NK-92 (cell line): ENCODE measurements around the gene CALCOCO2.
"Not testable (repeated sequence)": the region's sequence is repeated elsewhere in the genome, so short reads cannot be mapped to it uniquely, and the experiment has no call there.

Experiments used
- DNase-seq: peaks from one replicate; lab custom pipeline; 2025; ENCODE audit not compliant: unreplicated experiment; lab: John Stamatoyannopoulos, UW

CALCOCO2 gene

DNA sequence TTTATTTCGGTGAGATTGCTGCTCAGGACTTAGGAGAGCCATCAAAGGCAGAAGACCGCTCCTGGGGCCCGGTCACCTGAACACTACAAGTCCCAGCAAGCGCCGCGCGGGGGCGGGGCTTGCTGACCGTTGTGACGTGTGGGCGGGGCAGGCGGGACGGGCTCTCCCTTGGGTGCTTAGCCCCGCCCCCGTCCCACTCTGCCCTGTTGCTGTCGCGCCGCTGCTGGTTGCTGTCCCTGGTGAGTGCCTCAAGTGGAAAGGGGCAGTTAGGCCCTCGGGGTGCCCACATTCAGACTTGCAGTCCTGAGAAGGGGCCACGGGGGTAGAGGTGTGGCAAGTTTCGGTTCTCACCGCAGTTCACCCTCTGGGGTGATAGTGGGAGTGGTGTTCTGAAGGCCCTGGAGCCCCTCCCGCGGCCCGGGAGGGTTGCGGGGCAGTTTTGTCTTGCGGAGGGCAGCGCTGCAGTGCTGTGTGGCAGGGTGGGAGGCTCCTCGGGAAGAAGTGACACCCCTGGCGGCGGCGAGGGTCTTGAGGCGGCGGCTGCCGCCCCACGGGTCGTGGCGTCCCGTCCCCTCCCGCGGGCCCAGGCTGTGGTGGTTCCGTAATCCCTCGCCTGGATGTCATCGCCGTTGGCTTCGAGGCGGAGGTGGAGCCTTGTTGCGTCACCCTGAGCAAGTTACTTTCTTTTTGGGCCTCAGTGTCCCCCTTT is at the start of gene CALCOCO2:
Gene CALCOCO2, plus strand, starts transcription at position 196 of the 709 bp plus-strand sequence. CDS start 10,673 bp downstream, outside the sequence.
- DNase-seq, result peak; percentile 27

- no peak for DNase-seq
Measured at GRCh38 chr17:48787828-48788227, 43.0 kb upstream of the CALCOCO2 start.

DNA sequence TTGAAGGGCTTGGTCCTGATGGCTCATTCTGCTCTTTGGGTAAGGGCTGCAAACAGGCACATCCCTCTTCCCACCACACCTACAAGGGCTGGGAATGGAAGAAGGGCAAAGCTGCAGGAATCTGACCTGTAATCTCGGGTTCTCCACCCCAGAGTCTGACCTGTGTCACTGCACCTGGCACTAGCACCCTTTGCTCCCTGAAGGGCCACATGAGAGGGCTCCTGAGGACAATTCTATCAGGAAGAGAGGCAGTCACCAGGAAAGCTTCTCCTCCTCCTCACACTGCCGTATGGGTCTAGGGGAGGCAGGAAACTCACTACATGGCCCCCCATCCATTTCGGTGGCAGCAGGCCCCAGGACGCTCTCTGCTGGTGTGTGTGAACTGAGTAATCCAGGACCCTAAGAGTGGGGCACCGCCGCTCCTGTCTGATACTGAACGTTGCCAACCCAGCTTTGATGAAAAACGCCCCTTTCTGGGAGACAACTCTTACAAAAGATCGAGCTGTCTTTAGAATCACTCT is 40.2 kb upstream of the CALCOCO2 start:
- no peak for DNase-seq

- no peak for DNase-seq
Measured at GRCh38 chr17:48791128-48792032, 39.5 kb upstream of the CALCOCO2 start.

- no peak for DNase-seq
Measured at GRCh38 chr17:48792033-48792798, 38.6 kb upstream of the CALCOCO2 start.

GRCh38 chr17:48795444-48796162 is 35.2 kb upstream of the CALCOCO2 start:
- no peak for DNase-seq

- not testable (repeated sequence) for DNase-seq
Measured at GRCh38 chr17:48796163-48796522, 34.7 kb upstream of the CALCOCO2 start.

DNA sequence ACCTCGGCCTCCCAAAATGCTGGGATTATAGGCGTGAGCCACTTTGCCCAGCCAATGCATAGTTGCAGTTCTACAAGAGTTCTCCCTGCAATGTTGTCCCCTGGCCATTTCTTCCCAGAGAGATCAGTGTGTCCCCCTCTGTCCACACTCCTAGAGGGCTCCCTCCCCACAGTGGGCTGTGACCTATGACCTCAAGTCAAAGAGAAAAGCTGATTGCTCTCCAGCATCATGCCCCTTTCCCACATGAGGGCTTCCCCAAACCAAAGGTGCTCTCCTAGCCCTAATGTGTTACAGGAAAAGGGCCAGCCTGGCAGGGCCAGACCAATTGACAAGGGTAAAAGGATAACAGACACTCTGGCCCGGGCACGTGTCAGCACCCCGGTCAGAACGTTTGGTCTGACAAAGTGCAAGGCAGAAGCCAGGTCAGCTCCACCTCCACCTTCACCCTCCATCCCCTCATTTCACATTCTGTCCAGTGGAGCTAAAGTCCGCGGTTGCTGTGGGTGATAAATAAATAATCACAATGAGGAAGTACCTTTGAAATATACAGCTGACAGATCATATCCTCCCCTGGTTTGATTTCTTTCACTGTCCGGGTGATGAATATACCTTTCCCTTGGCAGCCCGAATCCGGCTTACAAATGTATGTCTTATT is 31.6 kb upstream of the CALCOCO2 start:
- DNase-seq, result no peak

GRCh38 chr17:48800626-48801217 is 30.1 kb upstream of the CALCOCO2 start:
- no peak for DNase-seq

DNA sequence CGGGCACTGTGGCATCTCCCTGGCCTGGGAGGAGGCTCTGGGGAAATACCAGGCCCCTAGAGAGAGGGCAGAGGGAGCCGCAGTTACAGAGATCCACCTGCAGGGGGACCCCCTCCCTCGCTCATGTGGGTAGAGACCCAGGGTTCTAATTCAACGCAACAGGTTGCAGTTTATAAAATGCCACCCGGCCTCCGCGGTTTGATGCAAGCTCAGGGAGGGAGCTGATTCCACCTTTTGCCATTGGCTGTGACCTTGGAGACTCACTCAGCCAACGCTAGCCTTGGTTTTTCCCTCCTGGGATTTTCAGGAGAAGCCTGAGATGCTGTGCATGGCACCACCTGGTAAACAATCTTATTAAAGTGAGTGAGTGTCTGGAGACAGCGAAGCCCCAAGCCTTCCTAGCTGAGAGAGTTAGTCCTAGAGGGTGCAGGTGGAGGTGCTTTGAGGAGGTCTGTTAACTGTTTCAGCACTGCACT is 25.9 kb upstream of the CALCOCO2 start:
- DNase-seq, result no peak

DNA sequence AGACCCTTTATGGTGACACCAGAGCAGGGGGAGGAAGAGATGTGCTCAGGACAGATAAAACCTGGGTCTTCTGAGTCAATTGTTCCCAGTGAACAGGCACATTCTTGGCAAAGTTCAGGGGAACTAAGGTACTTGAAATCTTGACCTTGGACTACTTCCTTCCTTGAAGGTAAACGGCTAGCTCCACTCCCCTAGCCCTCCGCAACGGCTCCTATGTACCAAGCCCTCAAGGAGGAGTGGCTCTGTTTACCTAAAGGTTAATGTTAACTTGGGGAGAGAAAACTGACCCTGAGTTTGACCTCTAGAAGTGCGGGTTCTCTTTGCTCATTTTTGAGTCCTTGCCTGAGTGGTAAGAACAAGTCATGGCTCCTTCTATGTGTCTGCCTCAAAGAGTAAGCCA is 21.7 kb upstream of the CALCOCO2 start:
- no peak for DNase-seq

- no peak for DNase-seq
Measured at GRCh38 chr17:48812001-48812400, 18.8 kb upstream of the CALCOCO2 start.

- no peak for DNase-seq
Measured at GRCh38 chr17:48814504-48814903, 16.3 kb upstream of the CALCOCO2 start.

- DNase-seq, result no peak
Measured at GRCh38 chr17:48815311-48815710, 15.5 kb upstream of the CALCOCO2 start.

DNA sequence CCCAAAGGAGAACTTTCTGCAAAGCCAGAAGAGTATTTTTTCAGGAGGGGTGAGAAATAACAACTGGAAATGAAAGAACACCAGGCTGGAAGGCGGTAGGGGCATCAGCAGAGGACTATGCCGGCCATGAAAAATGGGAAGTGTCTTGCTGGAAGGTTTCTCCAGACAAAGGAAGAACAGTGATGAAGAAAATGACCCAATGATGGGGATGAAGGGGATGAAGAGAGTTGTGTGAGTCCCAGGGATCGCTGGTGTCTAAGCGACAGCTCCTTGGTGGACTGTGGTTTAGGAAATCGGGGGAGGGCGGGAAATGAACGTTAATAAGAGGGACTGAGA is 14.4 kb upstream of the CALCOCO2 start:
- DNase-seq, result no peak

DNA sequence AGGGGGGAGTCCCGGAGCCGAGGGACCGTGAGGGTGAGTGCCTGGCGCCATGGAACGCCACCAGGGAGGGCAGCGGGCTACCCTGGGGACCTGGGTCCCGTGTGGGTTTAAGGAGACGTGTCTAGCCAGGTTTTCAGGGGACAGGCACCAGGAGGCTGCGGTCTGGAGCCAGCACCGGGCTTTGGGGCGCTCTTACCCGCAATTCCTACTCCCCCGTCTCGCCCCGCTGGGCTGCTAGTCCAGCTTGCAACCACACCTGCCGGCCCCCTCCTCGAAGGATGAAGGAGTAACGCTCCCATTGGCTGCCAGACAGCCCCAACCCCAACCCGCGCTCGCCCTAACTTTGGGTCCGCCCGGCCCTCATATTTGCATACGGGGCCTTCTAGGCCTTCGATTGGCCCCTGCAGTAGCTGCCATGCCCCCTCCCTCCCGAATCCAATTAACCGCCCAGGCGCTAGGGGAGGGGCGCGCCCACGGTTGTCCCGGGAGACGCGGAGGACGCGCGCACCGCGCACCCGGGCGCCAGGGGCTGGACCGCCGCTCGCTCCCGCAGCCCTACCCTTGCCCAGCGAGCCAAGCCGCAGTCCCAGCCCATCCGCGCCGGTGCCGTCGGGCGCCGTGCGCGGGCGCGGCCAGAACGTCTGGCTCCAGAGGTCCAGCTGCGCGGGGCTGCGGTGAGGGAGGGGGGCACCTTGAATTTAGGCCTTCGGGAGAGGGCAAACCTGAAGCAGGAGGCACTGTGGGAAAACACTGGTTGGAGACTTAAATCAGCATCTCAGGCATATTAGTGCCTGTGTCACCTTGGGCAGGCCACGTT is 13.9 kb upstream of the CALCOCO2 start, which contains the start of gene TTLL6:
Gene TTLL6, minus strand, starts transcription at position 456 of the 817 bp plus-strand sequence. Its CDS starts 157 bp downstream, at position 299.
- no peak for DNase-seq

- DNase-seq, result no peak
Measured at GRCh38 chr17:48818361-48818841, 12.4 kb upstream of the CALCOCO2 start.

GRCh38 chr17:48819466-48819865 is 11.4 kb upstream of the CALCOCO2 start:
- DNase-seq, result no peak
